Activated CD4-positive, alpha-beta T cell treated with anti-CD3 and anti-CD28 coated beads for 24 hours (primary cell): ENCODE measurements around the gene TGFB1.
A peak's percentile ranks its signal among the peaks of the same experiment; 100 is the strongest.
"Not testable (repeated sequence)": the region's sequence is repeated elsewhere in the genome, so short reads cannot be mapped to it uniquely, and the experiment has no call there.

ENCODE experiments used
- DNase-seq, 2 donors: peaks; one replicate each; pipeline ENCODE4 v3.0.0-alpha.2; 2020; ENCODE audit warnings: low read depth in 2 of 2

TGFB1 gene

DNA sequence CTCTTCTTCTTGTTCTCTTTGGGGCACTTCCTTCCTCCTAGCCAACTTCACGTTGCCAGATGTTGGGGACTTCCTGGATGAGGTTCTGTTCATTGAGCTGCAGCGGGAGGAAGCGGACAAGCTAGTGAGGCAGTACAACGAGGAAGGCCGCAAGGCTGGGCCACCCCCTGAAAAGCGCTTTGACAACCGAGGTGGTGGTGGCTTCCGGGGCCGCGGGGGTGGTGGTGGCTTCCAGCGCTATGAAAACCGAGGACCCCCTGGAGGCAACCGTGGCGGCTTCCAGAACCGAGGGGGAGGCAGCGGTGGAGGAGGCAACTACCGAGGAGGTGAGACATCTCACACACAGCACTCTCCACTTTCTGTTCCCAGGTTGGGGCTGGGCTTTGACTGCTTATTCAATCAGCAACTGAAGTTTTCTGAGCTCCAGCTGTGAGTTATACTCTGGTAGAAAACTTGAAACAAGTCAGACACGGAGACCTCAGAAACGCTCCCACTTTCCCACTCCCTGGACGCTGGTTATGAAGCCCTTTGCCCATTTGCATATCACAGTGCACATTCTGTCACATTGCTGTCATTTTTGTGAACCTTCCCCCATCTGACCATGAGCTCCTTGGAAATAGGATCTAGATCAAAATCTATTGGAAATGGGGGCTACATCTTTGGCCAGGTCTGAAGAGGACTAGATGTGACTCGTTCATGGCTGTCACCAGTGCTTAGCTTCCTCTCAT is 50.9 kb downstream of the TGFB1 start:
- peak; percentile 51 to 56 for DNase-seq

DNA sequence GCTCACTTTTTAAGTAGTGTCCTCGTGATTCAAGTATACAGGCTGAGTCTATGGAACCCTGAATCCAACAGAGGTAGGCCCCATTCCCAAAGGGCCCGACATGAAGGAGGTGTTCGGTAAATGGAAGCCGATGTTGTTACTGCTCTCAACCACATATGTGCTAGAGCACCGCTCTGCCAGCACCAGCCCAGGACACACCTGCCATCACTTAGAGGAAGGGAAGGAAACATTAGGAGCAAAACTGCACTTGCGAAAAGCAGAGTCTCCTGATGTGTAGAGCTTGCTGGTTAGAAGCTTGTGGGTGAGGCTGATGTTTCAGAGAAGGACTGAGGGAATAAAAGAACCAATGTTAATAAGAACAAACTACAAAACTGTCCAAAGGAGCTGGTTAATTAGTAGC is 53.2 kb downstream of the TGFB1 start:
- DNase-seq, result no peak

- no peak for DNase-seq
Observed at GRCh38 chr19:41299755-41300089, 54.0 kb downstream of the TGFB1 start.

GRCh38 chr19:41299046-41299754 is 54.5 kb downstream of the TGFB1 start:
- DNase-seq, result no peak

- DNase-seq, result no peak
Observed at GRCh38 chr19:41298348-41298964, 55.3 kb downstream of the TGFB1 start.

DNA sequence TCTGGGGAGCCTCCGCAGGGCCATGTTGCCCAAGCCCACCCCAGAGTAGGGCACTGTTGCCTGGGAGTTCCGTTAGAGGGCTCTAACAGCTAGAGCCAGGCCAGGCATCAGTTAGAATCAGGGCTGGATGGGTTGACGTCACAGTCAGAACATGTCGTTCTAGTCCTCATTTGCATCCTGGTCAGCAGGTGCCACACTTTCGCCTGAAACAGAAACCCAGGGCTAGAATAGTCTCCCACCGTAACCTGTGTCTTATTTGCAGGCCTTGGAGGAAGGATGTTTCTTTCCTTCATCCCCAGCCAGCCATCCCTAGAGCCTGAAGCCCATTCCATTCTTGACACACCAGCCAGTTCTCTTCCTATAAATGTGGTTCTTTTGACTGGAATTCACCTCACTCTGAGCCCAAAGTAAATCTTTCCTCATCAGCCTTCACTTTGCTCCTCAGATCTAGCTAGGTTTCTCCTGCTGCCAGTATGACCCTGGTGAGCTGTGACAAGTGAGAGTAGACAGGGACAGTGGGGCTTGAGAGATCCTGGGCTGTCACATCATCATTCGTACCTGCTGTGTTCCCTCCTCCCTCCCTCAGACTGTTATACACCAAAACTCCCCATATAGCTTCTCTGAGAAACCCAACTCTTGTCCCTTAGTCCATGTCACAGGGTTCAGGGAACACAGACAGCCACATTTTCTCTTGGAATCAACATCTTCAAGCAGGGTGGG is 55.9 kb downstream of the TGFB1 start:
- no peak for DNase-seq

DNA sequence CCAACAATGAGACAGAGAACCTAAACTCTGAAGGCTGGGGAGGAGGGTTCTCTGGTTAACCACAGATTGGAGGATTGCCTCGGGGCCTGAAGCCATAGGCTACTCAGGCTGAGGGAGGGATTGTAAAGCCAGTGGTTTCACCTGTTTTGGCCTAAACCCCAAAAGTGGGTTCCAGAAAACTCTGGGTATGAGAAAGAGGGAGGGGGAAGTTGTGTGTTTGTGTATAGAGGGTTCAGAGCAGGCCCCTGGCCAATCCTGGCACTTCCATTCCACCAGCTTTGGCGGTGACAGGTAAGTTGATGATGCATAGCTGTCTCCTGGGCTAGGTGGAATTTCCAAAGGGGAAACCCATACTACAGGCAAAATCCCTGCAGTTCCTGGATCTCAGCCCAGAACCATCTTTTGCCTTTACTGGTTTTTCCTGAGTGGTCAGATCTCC is 57.3 kb downstream of the TGFB1 start:
- no peak for DNase-seq

DNA sequence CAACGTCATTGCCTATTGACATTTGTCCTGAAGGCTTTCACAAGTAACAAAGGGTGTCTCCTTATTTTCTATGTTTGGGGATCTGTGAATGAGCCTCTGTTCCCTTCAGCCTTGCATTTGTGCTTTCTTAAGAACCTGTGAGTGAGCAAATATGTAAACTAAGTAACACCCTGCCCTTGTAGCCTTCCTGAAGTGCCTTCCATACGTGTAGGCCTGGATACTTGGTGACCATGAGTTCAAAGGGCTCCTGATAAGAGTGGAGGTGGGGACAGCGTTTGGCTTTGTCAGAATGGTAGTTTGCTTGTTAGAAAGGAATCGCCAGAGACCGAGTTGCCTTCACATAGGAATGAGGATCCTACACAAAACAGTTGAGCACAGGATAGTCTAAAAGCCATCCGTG is 58.2 kb downstream of the TGFB1 start:
- DNase-seq, result no peak

DNA sequence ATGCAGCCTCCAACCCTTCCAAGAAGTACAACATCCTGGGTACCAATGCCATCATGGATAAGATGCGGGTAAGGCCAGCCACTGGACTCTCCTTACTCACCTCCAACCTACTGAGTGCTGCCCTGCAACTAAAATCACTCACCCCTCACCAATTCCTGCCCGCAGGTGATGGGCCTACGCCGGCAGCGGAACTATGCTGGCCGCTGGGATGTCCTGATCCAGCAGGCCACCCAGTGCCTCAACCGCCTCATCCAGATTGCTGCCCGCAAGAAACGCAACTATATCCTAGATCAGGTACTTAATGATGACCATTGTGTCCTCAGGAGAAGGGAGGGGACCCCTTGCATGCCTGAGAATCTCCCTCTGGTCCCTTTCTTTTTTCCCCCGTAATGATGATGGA is 59.3 kb downstream of the TGFB1 start:
- no peak for DNase-seq

- DNase-seq, result not testable (repeated sequence)
Observed at GRCh38 chr19:41289814-41290213, 63.9 kb downstream of the TGFB1 start.

DNA sequence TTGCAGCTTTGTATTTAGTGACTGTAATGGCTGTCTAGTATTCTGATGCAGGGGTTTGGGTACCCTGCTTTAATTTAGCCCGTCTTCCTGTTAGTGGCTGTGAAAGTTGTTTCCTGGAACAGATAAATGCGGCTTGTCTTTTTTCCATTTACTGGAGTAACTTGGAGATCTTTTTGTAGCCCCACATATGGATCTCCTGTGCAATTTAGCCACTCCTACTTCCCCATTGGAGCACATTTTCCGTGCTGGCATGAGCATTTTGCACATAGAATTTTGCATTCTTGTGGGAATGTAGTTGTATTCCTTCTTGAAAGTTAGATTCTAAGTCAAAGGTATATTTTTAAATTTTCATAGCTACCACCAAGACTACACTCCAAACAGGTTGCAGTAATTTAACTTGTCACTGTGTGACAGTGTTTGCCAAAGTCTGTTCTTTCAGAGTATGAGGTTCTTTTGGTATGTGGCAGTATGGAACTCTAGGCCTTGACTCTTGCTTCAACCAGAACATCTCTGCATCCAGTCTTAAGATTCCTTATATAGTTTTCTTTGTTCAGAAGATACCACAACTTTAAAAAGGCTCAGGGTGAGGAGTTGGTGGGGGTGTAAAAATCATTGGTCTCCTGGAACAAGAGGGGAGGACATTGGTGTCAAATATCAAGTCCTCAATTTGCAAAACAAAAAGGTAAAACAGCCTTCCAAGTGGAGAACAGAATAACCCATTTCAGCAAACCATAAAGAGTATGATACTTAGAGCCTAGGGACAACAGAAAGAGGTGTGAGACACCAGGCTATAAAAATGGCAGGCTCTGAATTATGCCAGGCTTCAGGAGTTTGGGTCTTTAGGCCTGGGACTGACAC is 64.8 kb downstream of the TGFB1 start:
- DNase-seq, result no peak
